Panc1 (cell line): ENCODE measurements around the gene NECAB2.

ENCODE experiments used
- CTCF ChIP-seq: fragments of 450-650 bp; IDR thresholded peaks from 2 replicates; pipeline ENCODE4 v1.5.1; 2017; ENCODE audit warnings: mild to moderate bottlenecking
- POLR2AphosphoS5 ChIP-seq: IDR thresholded peaks from 2 replicates; pipeline ENCODE4 v1.6.1; 2012; ENCODE audit warnings: mild to moderate bottlenecking, low read depth, low read length, moderate library complexity
- REST ChIP-seq, 2 experiments: IDR thresholded peaks; 2 replicates each; pipeline ENCODE4 v1.6.1; 2011 to 2012; ENCODE audit warnings: low read depth in 2 of 2, control low read depth in 1 of 2, low read length in 1 of 2, mild to moderate bottlenecking in 1 of 2, moderate library complexity in 1 of 2; ENCODE audit not compliant: insufficient read depth in 1 of 2
- SIN3A ChIP-seq: IDR thresholded peaks from 2 replicates; pipeline ENCODE4 v1.6.1; 2012; ENCODE audit warnings: low read depth, mild to moderate bottlenecking, low read length, moderate library complexity, borderline replicate concordance; ENCODE audit not compliant: insufficient read depth
- TCF7L2 ChIP-seq: IDR thresholded peaks from 2 replicates; pipeline ENCODE4 v1.6.1; 2011; ENCODE audit warnings: mild to moderate bottlenecking, low read depth, low read length, inconsistent platforms

- TF ChIP-seq CTCF (no peak), TCF7L2 (no peak), REST (IDR thresholded peaks at IDR 0.05; ENCODE audit: insufficient read depth in 1 of 2, low read depth in 2 of 2, low read length in 1 of 2) (no peak), POLR2AphosphoS5 (no peak), SIN3A (no peak)
Observed at GRCh38 chr16:84052071-84052622, 84.1 kb downstream of the NECAB2 start.
